Transverse colon (tissue), 4 donors: ENCODE results near the gene ZNF628. TPM values are rescaled to one million over a fixed set of nuclear protein-coding genes. Genes with fewer than 3 reads are reported as not detected.

ENCODE experiments used
- DNase-seq: peaks from one replicate; pipeline ENCODE4 v3.0.0-alpha.2; 2019
- H3K27ac ChIP-seq, 4 donors: fragments of 200-600 bp; sonication (generic); 2 replicates each; pipeline ENCODE4 v1.5.1; 2016 to 2018; ENCODE audit warnings: inconsistent platforms in 4 of 4
- H3K27me3 ChIP-seq: fragments of 200-600 bp; sonication (generic); 2 replicates; pipeline ENCODE4 v1.5.1; 2017; ENCODE audit warnings: inconsistent platforms
- H3K36me3 ChIP-seq, 4 donors: fragments of 200-600 bp; sonication (generic); 2 replicates each; pipeline ENCODE4 v1.5.1; 2017 to 2019; ENCODE audit warnings: inconsistent platforms in 4 of 4
- H3K4me1 ChIP-seq, 4 donors: fragments of 200-600 bp; sonication (generic); 2 replicates each; pipeline ENCODE4 v1.5.1; 2017 to 2020; ENCODE audit warnings: inconsistent platforms in 4 of 4
- H3K4me3 ChIP-seq, 4 donors: fragments of 200-600 bp; sonication (generic); 1 replicate in 1 of 4; 2 replicates in 3 of 4; pipeline versions ENCODE4 v1.5.1 to v1.6.1; 2017 to 2019; ENCODE audit warnings: inconsistent platforms in 4 of 4
- H3K9me3 ChIP-seq, 2 donors: fragments of 200-600 bp; sonication (generic); 2 replicates each; pipeline ENCODE4 v1.5.1; 2017 to 2019; ENCODE audit warnings: inconsistent platforms in 2 of 2
- CTCF ChIP-seq, 5 experiments: fragments of 200-600 bp in 3 of 5; fragments of 450-650 bp in 2 of 5; sonication (generic) in 3 of 5; IDR thresholded peaks; 1 replicate in 2 of 5; 2 replicates in 3 of 5; pipeline ENCODE4 v1.5.1; 2016 to 2017; ENCODE audit warnings: antibody characterized with exemption in 5 of 5, inconsistent platforms in 3 of 5, mild to moderate bottlenecking in 2 of 5, moderate library complexity in 1 of 5
- EP300 ChIP-seq: sonication (generic); formaldehyde crosslinking; IDR thresholded peaks from one replicate; pipeline ENCODE4 v1.6.1; 2017; ENCODE audit warnings: antibody characterized with exemption, low read depth
- POLR2A ChIP-seq: fragments of 450-650 bp; IDR thresholded peaks from one replicate; pipeline ENCODE4 v1.6.1; 2016; ENCODE audit warnings: antibody characterized with exemption, mild to moderate bottlenecking, moderate library complexity
- POLR2AphosphoS5 ChIP-seq, 3 donors: sonication (generic); formaldehyde crosslinking; IDR thresholded peaks; one replicate each; pipeline ENCODE4 v1.6.1; 2016; ENCODE audit warnings: antibody characterized with exemption in 3 of 3
- WGBS, 2 donors: methylation state at CpG; one replicate each; pipeline ENCODE4 v1.1.5; 2018; ENCODE audit warnings: low coverage in 1 of 2; 5-methylcytosine and 5-hydroxymethylcytosine counted together
- in situ Hi-C, 4 donors: fragments of 200-750 bp; cut with MboI; loops; one replicate each; pipeline versions ENCODE4 v1.15.0 to v1.15.1; 2017; ENCODE audit warnings: low sequenced_read_pairs in 3 of 4, low pct_ligation_motif_present in 1 of 4, low pct_unique_long_range_greater_than_20kb in 1 of 4
- intact Hi-C: fragments of 100-400 bp; cut with DNase I; formaldehyde crosslinking; loops from one replicate; pipeline ENCODE4 v1.15.1; 2023; ENCODE audit warnings: low total_unique reads
- total RNA-seq, 4 donors: library from RNA; depleted of rRNA; stranded (reverse); fragments of >200 nt; gene quantifications; one replicate each; pipeline ENCODE4 v1.1.0, GENCODE V29; 2016

The ZNF628 gene
- 1 to 10 TPM; 5.9 to 7.6 (median 6.4) TPM for total RNA-seq

- TF ChIP-seq EP300: no peak
- peak; percentile 84 for TF ChIP-seq POLR2A
- peak; percentile 89 to 96 (median 92) for TF ChIP-seq POLR2AphosphoS5 (IDR thresholded peaks at IDR 0.05)
- no peak for TF ChIP-seq CTCF (IDR thresholded peaks at IDR 0.05)
- WGBS, 2 donors: 1% methylated on average over 14 to 53 of the region's 61 CpGs
- intact Hi-C loops (no loop called here), in situ Hi-C loops (no loop called here)
- DNase-seq: peak; percentile 99
- Histone ChIP-seq H3K27me3 (no peaks in the 10 kb centered on the region), H3K4me3 (peak within 1 kb of the TSS; percentile 53 to 80 (median 70)), H3K4me1 (peaks cover 4 to 19% (median 13%) of the 10 kb centered on the region in 4 donors), H3K9me3 (no peaks in the 10 kb centered on the region), H3K27ac (peak within 1 kb of the TSS; percentile 88 to 97 (median 96)), H3K36me3 (no peaks in the 10 kb centered on the region)
Observed at GRCh38 chr19:55476100-55476775, at the start of gene ZNF628. Gene ZNF628 (plus strand): TSS chr19:55476617. CDS start chr19:55479911, 3,294 bp downstream.

GRCh38 chr19:55431183-55431582, 45.2 kb upstream of the ZNF628 start:
- WGBS, 2 donors: 94% methylated on average over 1 of the region's 1 CpG; no CpG with 5 or more reads in 1 of the 2 donors
- intact Hi-C loops (no loop called here), in situ Hi-C loops (no loop called here)
- Histone ChIP-seq H3K4me3 (no peak overlapping the region), H3K36me3 (no peaks in the 10 kb centered on the region), H3K27ac (no peak overlapping the region), H3K4me1 (no peaks in the 10 kb centered on the region), H3K27me3 (peaks cover 61% of the 10 kb centered on the region), H3K9me3 (no peaks in the 10 kb centered on the region)
- no peak for DNase-seq
- no peak for TF ChIP-seq CTCF (IDR thresholded peaks at IDR 0.05)
- TF ChIP-seq POLR2AphosphoS5 (IDR thresholded peaks at IDR 0.05): no peak
- no peak for TF ChIP-seq EP300

- Histone ChIP-seq H3K27ac (no peak overlapping the region), H3K4me1 (no peaks in the 10 kb centered on the region), H3K27me3 (peaks cover 67% of the 10 kb centered on the region), H3K36me3 (no peaks in the 10 kb centered on the region), H3K4me3 (no peak overlapping the region), H3K9me3 (no peaks in the 10 kb centered on the region)
- WGBS, 2 donors: 80 to 89% methylated on average over 3 to 13 of the region's 14 CpGs
- TF ChIP-seq POLR2A: no peak
- TF ChIP-seq POLR2AphosphoS5 (IDR thresholded peaks at IDR 0.05): no peak
- no peak for TF ChIP-seq CTCF (IDR thresholded peaks at IDR 0.05)
- no peak for TF ChIP-seq EP300
- in situ Hi-C loops (no loop called here), intact Hi-C loops (no loop called here)
- DNase-seq: no peak
Observed at GRCh38 chr19:55432241-55432959, 44.0 kb upstream of the ZNF628 start.

- H3K27ac ChIP-seq: no peak overlapping the region
- H3K36me3 ChIP-seq: no peaks in the 10 kb centered on the region
- intact Hi-C loops: no loop called here
- H3K4me1 ChIP-seq: no peaks in the 10 kb centered on the region
- TF ChIP-seq POLR2AphosphoS5 (IDR thresholded peaks at IDR 0.05): no peak
- TF ChIP-seq CTCF (IDR thresholded peaks at IDR 0.05): no peak
- no peak for TF ChIP-seq POLR2A
- in situ Hi-C loops: no loop called here
- H3K27me3 ChIP-seq: peaks cover 71% of the 10 kb centered on the region
- DNase-seq: no peak
- 13 to 30% methylated on average over 2 to 3 of the region's 48 CpGs for WGBS, 2 donors
- no peak overlapping the region for H3K4me3 ChIP-seq
- no peaks in the 10 kb centered on the region for H3K9me3 ChIP-seq
Observed at GRCh38 chr19:55433292-55433691, 43.1 kb upstream of the ZNF628 start.
